GM21786 (cell line): ENCODE results near the gene SOX4.

Source experiments
- ATAC-seq: cut with Tn5 transposase; IDR thresholded peaks from one replicate; pipeline ENCODE4 v1.9.1; 2021; ENCODE audit not compliant: unreplicated experiment

Gene SOX4

DNA sequence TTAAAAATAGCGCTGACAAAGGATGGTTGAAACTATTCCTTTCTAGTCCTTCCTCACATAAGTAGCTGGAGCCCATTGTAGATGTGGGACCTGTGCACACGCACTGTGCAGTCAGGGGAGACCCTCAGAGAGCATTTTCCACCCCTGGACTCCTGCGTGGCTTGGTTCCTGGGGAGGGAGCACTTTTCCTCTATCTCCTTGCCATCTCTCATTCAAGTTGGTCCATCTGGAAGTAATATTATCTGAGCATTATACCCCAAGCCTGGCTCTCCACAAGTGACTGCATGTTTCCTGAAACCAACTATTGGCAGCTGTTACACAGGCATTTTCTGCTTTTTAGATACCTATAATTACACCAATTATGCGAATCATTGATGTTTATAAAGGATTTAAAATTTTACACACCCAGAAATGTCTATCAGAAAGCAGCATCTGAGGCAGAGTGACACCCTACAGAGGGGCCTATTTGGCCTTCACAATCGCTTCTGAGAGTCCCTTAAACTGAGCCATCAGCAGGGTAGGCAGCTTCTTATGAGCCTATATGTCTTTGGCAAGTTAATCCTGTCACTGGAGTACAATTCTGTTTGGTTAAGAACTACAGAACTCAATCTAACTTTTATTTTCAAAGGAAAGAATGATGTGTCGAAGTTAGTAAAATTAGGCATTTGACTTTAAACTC is 18.7 kb downstream of the SOX4 start:
- ATAC-seq = no peak

DNA sequence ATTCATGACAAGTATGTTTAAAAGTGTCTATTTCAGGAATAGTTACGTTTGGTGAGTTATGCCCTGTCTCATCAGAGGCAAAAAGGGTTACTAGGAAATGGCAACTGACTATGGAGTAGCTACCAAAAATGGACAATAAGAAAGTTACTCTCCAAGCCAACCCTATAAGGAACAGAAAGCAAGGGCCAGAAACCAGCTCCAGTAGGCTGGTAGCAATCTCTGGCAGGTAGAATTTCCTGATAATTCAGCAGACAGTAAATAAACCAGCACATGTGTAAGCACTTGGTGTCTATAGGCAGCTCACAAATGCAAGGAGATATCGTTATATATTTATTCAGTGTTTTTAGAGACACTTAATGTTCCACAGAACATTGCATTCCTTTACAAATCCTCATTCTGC is 20.3 kb downstream of the SOX4 start:
- ATAC-seq = no peak

DNA sequence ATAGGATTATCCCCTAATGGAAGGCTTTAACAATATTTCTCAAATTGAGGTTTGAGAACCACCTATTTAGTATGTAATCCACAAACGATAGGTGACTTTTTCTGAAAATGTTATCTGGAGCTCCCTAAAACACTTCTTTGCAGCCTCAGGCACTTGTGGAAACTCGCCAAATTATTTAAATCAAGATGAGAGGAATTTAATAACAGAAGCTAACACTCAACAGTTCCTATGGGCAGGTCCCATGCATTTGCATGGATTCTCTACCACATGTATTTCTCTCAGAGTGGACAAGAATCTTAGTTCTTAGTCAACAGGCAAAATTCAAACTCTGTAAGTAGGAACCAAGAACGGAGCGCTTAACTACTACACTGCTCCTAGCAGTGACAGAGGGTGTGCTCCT is 20.7 kb downstream of the SOX4 start:
- no peak for ATAC-seq

DNA sequence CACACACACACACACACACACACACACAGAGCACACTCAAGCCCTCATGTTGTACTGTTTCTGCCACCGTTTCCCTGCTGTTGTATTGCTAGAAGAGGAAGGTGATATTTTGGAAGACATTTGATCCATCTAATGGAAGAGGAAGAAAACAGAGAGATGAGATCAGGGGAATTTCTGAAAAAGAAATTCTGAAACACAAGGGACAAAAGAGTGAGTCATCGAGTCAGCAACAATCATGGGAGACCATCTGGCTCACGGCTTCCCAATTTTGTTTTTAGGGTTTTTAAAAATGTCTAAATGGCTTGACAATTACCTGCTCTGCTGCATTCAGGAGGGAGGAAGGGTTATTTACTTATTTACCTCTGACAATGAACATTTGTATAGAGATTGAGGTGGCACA is 22.0 kb downstream of the SOX4 start:
- no peak for ATAC-seq

DNA sequence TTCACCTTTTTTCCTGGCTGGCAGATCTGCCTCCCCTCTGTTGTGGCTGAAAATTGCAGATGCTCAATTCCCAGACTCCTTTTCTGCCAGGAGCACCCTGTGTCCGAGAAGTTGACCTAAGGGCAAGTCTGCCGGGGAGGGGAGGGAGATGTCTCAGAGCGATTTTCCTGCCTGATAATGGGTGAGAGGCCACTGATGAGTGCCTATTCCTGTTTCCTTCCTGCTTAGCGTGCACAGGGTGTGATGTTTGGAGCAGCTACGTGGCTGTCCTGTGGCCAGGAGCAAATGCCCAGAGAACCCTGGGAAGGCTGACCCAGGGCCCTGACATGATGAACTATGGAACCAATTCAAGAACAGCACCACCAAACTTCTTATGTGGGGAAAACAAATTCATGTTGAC is 22.5 kb downstream of the SOX4 start:
- no peak for ATAC-seq

DNA sequence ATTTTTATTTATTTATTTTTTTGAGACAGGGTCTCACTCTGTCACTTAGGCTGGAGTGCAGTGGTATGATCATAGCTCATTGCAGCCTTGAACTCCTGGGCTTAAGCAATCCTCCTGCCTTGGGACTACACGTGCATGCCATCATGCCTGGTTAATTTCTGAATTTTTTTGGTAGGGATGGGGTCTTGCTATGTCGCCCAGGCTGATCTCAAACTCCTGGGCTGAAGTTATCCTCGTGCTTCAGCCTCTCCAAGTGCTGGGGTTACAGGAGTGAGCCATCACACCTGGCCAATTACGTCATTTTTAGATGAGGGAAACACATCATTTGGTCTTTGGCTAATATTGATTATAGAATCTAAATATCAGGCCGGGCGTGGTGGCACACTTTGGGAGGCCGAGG is 32.1 kb downstream of the SOX4 start:
- ATAC-seq = no peak

DNA sequence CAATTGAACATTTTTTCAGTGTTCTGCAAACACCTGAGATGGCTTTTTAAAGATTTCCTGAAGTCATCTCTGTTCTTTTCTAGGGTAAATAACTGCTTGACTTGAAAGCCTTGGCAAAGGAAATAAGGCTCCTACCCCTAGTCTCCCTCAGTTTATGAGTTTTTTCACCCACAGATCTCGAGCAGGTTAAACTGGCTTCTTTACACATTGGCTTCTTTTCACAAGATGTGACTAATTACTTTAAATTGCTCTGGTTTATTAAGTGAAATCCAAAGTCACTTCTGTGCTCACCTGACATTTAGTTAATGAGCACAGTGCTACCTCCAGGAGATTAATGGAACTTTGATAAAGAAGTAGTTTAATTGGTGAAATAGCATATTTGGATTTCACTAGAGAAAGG is 33.2 kb downstream of the SOX4 start:
- no peak for ATAC-seq

DNA sequence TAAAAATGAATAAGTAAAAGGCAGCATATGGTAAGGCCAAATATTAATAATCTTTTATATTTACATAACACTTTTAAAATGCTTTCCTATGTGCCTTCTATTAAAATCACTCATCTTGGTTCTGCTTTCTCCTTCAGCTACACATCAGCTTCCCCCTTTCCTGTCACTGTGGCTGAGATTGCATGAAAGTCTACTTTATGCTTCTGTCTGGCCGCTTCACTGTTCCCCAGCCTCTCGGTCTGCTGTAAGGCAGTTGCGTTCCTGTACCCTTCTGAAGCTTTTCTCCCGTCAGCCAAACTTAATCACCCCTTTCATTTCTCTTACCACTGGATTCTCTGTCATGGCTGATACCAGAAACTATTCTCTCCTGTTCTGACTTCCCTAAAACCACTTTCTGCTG is 34.6 kb downstream of the SOX4 start:
- no peak for ATAC-seq

DNA sequence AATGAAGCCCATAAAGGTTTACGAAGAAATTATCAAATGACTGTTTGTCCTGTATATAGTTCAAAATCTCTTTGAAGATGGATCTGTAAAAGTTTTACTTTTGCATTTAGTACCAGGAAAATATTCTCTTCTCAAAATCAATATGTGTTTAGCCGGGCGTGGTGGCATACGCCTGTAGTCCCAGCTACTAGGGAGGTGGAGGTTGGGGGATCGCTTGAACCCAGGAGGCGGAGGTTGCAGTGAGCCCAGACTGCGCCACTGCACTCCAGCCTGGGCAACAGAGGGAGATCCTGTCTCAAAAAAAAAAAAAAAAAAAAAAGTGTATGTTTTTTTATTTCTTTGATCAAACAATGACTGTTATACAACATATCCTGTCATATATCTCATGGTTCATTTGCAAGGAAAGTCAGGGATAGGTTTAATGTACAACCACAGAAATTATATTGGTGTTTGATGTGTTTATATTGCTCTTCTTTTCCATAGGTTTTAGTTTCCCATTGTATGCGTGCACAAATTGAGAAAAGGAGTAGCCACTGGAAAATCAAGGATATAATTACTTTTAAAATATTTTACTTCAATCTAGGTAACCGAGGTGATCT is 40.1 kb downstream of the SOX4 start:
- no peak for ATAC-seq

DNA sequence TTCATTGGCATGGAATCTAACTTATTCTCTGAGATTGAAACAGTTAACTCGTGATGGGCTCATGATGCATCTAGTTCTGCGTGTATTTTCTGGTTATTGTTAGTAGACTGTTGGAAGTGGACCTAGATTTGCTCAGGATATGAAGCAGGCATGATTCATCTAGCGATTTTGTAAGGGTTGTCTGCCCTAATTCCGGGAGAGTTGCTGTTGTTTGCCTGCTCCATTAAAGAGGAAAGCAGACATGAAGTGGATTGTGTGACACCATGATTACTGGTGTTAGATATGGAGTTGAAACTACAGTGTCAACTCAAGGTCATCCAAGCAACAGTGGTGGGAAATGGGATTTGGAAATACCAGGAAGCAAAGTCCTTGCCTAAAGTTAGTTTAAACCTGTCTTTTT is 41.0 kb downstream of the SOX4 start:
- no peak for ATAC-seq

DNA sequence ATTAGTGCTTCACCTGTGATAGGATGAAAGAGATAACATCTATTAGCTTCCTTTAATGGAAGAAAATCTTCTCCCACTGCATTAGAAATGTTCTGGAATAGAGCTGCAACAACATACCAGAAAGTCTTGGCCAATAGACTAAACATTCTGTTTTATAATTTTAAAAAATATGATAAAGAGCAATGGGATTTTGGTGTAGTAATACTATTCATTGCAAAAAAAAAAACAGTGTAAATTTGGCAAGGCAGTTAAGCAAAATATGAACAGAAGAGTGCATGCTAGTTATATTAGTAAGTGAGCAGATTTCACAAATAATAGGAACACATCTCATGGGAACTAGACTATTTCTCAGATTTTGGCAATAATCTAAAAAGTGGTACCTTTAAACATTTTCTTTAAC is 43.3 kb downstream of the SOX4 start:
- ATAC-seq = no peak

DNA sequence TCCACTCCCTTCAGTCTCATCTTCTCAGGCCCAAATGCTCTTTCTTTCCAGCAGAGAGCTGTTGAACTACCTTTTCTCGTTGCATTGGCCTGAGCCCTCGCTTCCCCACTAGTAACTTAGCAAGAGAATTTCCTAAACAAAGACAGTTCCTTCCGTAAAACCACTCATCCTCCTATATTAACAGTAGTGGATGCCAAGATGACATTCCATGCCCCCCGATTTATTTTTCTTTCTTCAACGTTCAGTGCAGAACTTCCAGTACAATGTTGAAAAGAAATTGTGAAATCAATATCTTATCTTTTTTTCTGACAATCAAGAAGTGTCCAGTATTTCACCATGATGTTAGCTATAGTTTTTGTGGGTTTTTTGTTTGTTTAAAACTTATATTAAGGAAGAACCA is 45.8 kb downstream of the SOX4 start:
- no peak for ATAC-seq
